GM18951 (cell line): ENCODE data around the gene GRIN2A.

Experiments
- POLR2A ChIP-seq: IDR thresholded peaks from 4 replicates; pipeline ENCODE4 v1.6.1; 2011; ENCODE audit warnings: mild to moderate bottlenecking; ENCODE audit not compliant: insufficient read length, insufficient read depth; ENCODE audit errors: extremely low read depth
- in situ Hi-C: fragments of 300-500 bp; cut with MboI; formaldehyde crosslinking; loops from one replicate; pipeline ENCODE4 v1.12.0; 2022; ENCODE audit warnings: low sequenced_read_pairs, mixed read lengths, inconsistent platforms; ENCODE audit not compliant: unreplicated experiment

Gene GRIN2A

DNA sequence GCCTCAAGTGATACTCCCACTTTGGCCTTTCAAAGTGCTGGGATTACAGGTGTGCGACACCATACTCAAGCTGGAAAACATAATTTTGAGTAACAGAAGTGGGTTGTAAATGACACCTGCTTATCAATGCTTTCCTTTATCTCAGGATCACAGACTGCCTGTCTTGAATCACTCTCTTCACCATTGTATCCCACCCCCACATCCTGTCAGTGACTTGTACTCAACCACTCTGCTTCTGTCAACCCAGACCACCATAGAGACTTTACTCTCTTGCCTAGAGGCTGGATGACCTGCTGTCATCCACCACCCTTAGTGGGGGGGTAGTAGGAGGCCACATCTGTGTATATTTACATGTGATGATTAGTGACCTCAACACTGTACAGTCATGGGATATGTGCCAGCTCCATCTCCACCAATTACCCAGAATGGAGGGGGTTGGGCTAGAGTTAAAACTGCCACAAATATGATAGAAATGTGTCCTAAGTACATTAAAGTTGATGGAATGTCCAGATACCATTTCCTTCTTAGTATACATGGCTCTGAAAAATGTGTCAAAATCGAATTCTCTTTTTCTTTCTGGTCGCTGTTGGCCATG is 338.7 kb downstream of the GRIN2A start:
- in situ Hi-C loops: no loop called here
- TF ChIP-seq POLR2A: no peak

DNA sequence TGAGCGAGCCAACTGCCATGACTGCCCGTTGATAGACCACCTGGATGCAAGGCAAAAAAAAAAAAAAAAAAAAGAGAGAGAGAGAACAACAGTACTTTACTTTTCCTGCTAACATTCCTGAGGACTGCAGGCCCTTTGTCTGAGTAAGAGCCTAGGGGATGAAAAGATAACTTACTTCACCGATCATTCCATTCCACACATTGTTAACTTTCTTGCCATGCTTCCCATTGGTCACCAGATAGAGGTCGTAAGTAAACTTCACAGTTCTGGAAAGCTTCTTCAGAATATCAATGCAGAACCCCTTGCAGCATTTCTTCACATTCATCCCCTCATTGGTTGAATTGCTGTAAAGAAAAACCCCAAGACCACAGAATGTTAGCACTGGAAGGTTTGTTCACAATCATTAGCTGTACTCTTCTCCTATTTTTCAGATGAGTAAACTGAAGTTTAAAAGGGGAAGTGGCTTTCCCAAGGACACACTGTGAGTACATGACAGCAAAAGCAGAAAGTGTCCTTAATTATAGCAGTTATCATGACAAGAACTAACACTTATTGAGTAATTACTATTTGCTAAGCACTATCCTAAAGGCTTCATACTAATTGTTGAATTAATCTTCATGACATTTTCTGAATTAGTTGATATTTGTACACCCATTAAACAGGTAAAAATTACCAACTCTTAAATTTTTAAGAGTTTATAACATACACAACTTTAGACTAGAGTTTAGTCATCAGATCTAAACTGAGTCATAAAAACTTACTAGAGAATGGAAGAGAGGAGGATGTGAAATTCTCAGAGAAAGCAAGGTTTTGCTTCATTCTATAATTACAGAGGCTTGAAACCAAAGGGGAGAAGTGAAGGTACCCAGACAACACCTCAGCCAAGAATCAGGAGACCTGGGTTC is 341.2 kb downstream of the GRIN2A start:
- in situ Hi-C loops: no loop called here
- no peak for TF ChIP-seq POLR2A

DNA sequence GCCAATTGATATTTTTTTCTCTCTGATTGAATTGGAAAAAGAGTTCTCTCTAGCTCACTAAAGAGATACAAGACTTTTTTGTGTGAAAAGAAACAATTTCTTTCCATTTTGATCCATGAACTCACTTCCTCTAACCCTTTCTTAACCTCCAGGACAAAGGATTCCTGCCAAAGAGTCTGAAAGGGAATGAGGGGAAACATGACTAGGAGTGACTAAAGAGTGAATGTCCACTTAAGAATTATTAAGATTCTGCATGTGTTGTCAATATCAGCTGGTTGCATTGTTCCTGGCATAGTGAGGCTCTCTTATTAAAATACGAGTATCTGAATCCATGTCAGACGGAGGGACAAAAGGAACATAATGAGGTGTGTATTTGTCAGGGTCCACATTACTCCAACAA is 344.7 kb downstream of the GRIN2A start:
- in situ Hi-C loops: no loop called here
- no peak for TF ChIP-seq POLR2A

DNA sequence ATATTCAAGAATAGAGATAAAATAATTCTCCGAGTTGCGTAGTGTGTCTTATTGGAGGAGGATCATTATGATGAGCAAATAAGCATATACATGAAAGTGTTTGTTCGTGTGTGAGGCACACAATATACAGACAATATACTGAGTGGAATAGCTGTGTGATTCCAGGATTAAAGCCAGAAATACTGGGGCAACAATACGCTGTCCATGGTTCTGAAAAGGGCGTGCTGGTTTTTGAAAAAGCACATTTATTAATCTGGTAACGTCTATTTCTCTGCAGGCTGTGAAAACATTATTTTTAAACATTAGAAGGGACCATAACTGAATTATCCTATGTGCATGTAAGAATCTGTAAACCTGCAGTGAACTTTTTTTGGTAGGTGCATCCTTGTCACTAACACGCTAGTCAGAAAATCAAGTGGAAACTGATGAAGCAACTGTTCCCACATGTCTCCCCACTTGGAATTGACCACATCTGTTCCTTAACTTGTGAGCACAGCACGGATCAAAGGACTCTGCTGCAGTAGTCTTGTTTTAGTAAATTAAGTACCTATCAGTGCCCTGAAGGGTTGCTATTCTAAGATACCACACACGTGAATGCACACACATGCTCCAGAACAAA is 346.0 kb downstream of the GRIN2A start:
- TF ChIP-seq POLR2A: no peak

GRCh38 chr16:9827062-9827752 is 355.0 kb downstream of the GRIN2A start:
- in situ Hi-C loops: no loop called here
- TF ChIP-seq POLR2A: no peak

More for the DNA sequence above, 346.0 kb downstream of the GRIN2A start:
- in situ Hi-C loops: no loop called here

GRCh38 chr16:9826656-9827055 is 355.6 kb downstream of the GRIN2A start:
- no peak for TF ChIP-seq POLR2A
- in situ Hi-C loops: no loop called here

DNA sequence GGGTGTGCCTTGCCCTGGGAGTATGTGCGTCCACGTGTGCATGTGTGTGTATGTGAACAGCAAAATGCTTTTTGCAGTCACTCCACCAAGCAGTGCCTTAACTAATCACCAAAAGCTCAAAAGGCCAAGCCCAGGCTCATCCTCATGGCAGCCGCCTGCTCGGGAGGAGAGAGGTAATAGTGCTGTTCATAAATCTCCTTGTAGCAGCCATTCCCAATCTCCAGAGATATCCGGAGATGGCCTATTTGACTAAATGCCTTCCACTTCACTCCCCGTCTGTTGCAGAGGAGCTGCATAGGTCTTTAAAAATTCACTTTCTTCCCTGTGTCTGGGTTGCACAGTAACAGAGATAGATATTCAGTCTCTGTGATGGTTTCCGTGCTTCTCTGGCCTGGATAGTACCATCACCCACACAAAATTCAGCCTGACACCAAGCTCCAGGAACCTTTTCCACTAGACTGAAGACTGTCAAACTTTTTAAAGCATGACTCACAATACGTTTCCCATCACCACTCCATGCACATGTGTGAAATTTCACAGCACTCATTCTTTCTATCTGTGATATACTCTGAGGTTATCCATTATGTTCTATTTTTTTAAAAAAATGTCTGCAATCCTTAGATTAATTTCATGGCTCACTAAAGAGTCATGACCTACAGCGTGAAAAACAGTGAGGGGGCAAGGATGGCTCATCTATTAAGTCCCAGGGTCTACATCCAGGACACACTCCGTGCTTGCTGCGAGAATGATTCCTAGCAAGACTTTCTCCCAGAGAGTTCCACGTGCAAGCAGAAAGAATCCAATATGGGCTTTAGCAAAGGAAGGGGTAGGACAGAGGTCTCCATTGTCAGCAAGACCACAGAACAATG is 357.8 kb downstream of the GRIN2A start:
- no peak for TF ChIP-seq POLR2A
- in situ Hi-C loops: no loop called here

- in situ Hi-C loops: no loop called here
- TF ChIP-seq POLR2A: no peak
Measured at GRCh38 chr16:9823510-9823909, 358.7 kb downstream of the GRIN2A start.

DNA sequence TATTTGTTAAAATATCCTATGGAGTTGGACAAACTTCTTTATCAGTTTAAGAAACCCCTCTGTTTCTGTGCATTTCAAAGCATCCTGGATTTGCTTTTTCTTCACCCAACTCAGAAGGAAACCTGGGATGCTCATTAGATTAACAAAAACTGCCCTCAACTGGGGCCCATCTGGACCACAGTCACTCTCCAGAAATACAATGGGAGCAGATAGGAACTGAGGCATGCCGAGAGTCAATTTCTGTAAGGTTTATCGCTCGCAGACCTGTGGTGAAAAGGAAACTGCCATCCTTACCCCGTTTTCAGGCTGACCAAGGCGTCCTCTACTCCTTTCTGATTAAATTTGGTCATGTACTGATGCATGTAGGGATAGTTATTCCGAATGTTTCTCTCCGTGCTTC is 360.3 kb downstream of the GRIN2A start:
- no peak for TF ChIP-seq POLR2A
- in situ Hi-C loops: no loop called here

GRCh38 chr16:9821331-9821730 is 360.9 kb downstream of the GRIN2A start:
- no peak for TF ChIP-seq POLR2A
- in situ Hi-C loops: no loop called here

DNA sequence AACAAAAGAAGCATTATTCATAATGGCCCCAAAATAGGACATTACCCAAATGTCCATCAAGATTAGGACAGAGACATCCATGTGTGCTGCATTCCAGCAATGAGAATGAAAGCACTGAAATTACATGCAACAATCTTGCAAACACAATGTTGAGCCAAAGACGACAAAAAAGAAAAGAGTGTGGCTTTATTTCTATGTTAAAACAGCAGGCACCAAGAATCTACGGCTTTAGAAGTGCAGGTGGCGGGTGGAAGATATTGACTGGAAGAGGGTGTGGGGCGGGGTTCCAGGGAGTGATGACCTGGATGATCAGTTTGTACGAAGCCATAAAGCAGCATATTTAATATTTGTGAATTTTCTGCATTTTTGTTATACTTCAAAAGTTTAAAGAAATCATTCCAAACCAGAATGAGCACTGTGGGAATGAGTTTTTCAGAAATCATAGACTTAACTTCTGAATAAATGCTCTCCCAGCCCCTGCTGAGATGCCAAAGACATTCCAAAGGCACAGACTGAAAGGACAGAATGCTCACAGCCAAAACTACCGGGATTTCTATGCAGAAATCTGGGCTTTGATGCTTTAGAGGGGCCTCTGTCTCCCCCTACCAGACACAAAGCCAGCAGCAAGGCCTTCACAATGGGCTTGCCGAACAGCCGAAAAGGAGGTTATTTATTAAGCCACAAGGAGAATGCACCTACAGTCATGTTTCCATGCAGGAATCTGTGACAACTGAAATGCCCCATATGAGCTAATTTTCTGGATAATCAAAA is 361.6 kb downstream of the GRIN2A start:
- TF ChIP-seq POLR2A: no peak
- in situ Hi-C loops: no loop called here

- in situ Hi-C loops: no loop called here
- TF ChIP-seq POLR2A: no peak
Measured at GRCh38 chr16:9818702-9819101, 363.5 kb downstream of the GRIN2A start.

GRCh38 chr16:9817586-9817985 is 364.6 kb downstream of the GRIN2A start:
- in situ Hi-C loops: no loop called here
- TF ChIP-seq POLR2A: no peak
